HG02973 (cell line): ENCODE data around the gene KRT5.

Experiments
- ATAC-seq: cut with Tn5 transposase; IDR thresholded peaks from one replicate; pipeline ENCODE4 v1.9.1; 2021; ENCODE audit warnings: moderate library complexity; ENCODE audit not compliant: unreplicated experiment

Gene KRT5

GRCh38 chr12:52539083-52539820 is 19.1 kb upstream of the KRT5 start:
- no peak for ATAC-seq

GRCh38 chr12:52537101-52537500 is 16.9 kb upstream of the KRT5 start:
- ATAC-seq, result no peak

GRCh38 chr12:52535574-52535973 is 15.4 kb upstream of the KRT5 start:
- ATAC-seq, result no peak

- ATAC-seq, result no peak
Observed at GRCh38 chr12:52534482-52534881, 14.3 kb upstream of the KRT5 start.

- no peak for ATAC-seq
Observed at GRCh38 chr12:52533686-52534470, 13.7 kb upstream of the KRT5 start.

- ATAC-seq, result no peak
Observed at GRCh38 chr12:52532636-52533035, 12.4 kb upstream of the KRT5 start.

- ATAC-seq, result no peak
Observed at GRCh38 chr12:52531566-52532300, 11.5 kb upstream of the KRT5 start.

GRCh38 chr12:52530905-52531304 is 10.7 kb upstream of the KRT5 start:
- no peak for ATAC-seq

- no peak for ATAC-seq
Observed at GRCh38 chr12:52530366-52530765, 10.2 kb upstream of the KRT5 start.

- ATAC-seq, result no peak
Observed at GRCh38 chr12:52529846-52530245, 9.7 kb upstream of the KRT5 start.

- no peak for ATAC-seq
Observed at GRCh38 chr12:52529417-52529816, 9.2 kb upstream of the KRT5 start.

GRCh38 chr12:52528641-52529143 is 8.5 kb upstream of the KRT5 start:
- no peak for ATAC-seq

GRCh38 chr12:52527121-52527800 is 7.1 kb upstream of the KRT5 start:
- no peak for ATAC-seq

- no peak for ATAC-seq
Observed at GRCh38 chr12:52526511-52526951, 6.3 kb upstream of the KRT5 start.

- no peak for ATAC-seq
Observed at GRCh38 chr12:52525661-52526499, 5.7 kb upstream of the KRT5 start.

GRCh38 chr12:52524898-52525591 is 4.9 kb upstream of the KRT5 start:
- no peak for ATAC-seq

GRCh38 chr12:52524241-52524897 is 4.2 kb upstream of the KRT5 start:
- no peak for ATAC-seq

- no peak for ATAC-seq
Observed at GRCh38 chr12:52523824-52524223, 3.6 kb upstream of the KRT5 start.
